ENCODE measurements around the gene S1PR5. TPM values are rescaled to one million over a fixed set of nuclear protein-coding genes. Genes with fewer than 3 reads are reported as not detected.

The S1PR5 gene
- total RNA-seq, 1 donor from 2014 or later, result 0.13 TPM

DNA sequence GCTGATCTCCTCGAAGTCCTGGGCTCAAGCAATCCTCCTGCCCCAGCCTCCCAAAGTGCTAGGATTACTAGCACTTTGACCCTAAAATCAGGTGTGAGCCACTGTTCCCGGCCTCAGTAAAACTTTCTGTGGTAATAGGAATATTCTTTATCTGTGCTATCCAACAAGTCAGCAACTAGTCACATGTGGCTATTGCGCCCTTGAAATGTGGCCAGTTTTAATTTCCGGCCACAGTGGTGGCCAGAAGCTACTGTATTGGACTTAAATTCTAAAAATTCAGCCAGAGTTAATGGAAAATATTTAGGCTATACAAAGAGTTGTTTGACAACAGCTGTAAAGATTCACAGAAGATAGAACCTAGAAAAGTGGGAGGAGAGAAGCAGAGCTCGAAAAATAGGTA, 44.1 kb downstream of the S1PR5 start:
- no peak for DNase-seq (ENCODE audit: low spot score)

GRCh38 chr19:10471909-10472308, 45.3 kb downstream of the S1PR5 start:
- no peak for DNase-seq (ENCODE audit: low spot score)

- DNase-seq (ENCODE audit: low spot score), result no peak
These were observed 49.1 kb downstream of the S1PR5 start for GRCh38 chr19:10468133-10468532.

DNA sequence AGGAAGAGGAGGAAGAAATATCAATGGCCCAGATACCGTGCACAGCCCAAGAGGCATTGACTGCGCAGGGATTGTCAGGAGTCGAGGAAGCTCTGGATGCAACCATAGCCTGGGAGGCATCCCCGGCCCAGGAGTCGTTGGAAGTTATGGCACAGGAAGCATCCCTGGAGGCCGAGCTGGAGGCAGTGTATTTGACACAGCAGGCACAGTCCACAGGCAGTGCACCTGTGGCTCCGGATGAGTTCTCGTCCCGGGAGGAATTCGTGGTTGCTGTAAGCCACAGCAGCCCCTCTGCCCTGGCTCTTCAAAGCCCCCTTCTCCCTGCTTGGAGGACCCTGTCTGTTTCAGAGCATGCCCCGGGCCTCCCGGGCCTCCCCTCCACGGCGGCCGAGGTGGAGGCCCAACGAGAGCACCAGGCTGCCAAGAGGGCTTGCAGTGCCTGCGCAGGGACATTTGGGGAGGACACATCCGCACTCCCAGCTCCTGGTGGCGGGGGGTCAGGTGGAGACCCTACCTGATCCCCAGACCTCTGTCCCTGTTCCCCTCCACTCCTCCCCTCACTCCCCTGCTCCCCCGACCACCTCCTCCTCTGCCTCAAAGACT, 50.0 kb downstream of the S1PR5 start:
- DNase-seq (ENCODE audit: low spot score), result no peak

DNA sequence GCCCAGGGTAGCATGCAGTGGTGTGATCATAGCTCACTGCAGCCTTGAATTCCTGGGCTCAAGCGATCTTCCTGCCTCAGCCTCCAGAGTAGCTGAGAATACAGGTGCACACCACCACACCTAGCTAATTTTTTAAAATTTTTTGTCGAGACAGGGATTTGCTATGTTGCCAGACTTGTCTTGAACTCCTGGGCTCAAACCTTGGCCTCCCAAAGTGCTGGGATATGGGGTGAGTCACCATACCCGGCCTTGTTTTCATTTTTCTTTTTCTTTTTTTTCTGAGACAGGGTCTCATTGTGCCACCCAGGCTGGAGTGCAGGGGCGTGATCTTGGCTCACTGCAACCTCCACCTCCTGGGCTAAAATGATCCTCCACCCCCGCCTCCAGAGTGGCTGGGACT, 52.8 kb downstream of the S1PR5 start:
- no peak for DNase-seq (ENCODE audit: low spot score)

Small RNA genes within 50 kb of the gene (microRNA-seq; reads per million reads assigned to microRNA genes)
- gene MIR1238 (ENCODE audit: borderline number of aligned reads), result not detected

Other genes with a start within 250 kb of the S1PR5 start
- gene ICAM1, start 246.3 kb downstream of the S1PR5 start, total RNA-seq, result 77.1 TPM
- 2.3 TPM for gene ICAM4, start 230.5 kb downstream of the S1PR5 start, total RNA-seq
- 1.2 TPM for gene ICAM5, start 227.5 kb downstream of the S1PR5 start, total RNA-seq
- 0.55 TPM for gene ZGLP1, start 207.6 kb downstream of the S1PR5 start, total RNA-seq
- 18.2 TPM for gene FDX2, start 201.4 kb downstream of the S1PR5 start, total RNA-seq
- 23.0 TPM for gene RAVER1, start 183.9 kb downstream of the S1PR5 start, total RNA-seq
- 25.0 TPM for gene ICAM3, start 177.8 kb downstream of the S1PR5 start, total RNA-seq
- gene TYK2, start 136.9 kb downstream of the S1PR5 start, total RNA-seq, result 91.5 TPM
- 173 TPM for gene CDC37, start 113.9 kb downstream of the S1PR5 start, total RNA-seq
- 28.5 TPM for gene PDE4A, start 96.9 kb downstream of the S1PR5 start, total RNA-seq
- gene KEAP1, start 14.1 kb downstream of the S1PR5 start, total RNA-seq, result 71.9 TPM
- gene ATG4D, start 26.5 kb upstream of the S1PR5 start, total RNA-seq, result 19.0 TPM
- gene KRI1, start 48.6 kb upstream of the S1PR5 start, total RNA-seq, result 21.7 TPM
- gene CDKN2D, start 51.5 kb upstream of the S1PR5 start, total RNA-seq, result 11.4 TPM
- 3.2 TPM for gene AP1M2, start 69.9 kb upstream of the S1PR5 start, total RNA-seq
- gene SLC44A2, start 108.1 kb upstream of the S1PR5 start, total RNA-seq, result 110 TPM
- 212 TPM for gene ILF3, start 136.9 kb upstream of the S1PR5 start, total RNA-seq
- gene QTRT1, start 184.0 kb upstream of the S1PR5 start, total RNA-seq, result 45.9 TPM
- gene DNM2, start 200.6 kb upstream of the S1PR5 start, total RNA-seq, result 134 TPM